ENCODE measurements around the gene SSNA1.
A peak's percentile ranks its signal among the peaks of the same experiment; 100 is the strongest.

The SSNA1 gene

GRCh38 chr9:137226338-137227053, 38.0 kb downstream of the SSNA1 start:
- CTCF ChIA-PET, result interaction anchor here (0.6 to 3.3 kb wide), 21 partner anchors 9 to 473 kb away, joined by 3 to 37 read pairs (median 5); partner anchors contain the start of genes ANAPC2, SSNA1 and TPRN

GRCh38 chr9:137227054-137227852, 38.8 kb downstream of the SSNA1 start, which contains the start of gene RNF224:
Gene RNF224, plus strand, starts transcription at chr9:137227502. Its CDS starts 834 bp downstream, at chr9:137228336.
- peak within 1 kb of the TSS; percentile 95 for H3K27ac ChIP-seq
- TF ChIP-seq CTCF (conservative IDR thresholded peaks at IDR 0.05; ENCODE audit: low read depth), result peak; percentile 99
- ChIA-PET POLR2A (ENCODE audit: low non-redundant PET) (interaction anchor here (0.6 to 2.3 kb wide), 10 partner anchors 10 to 140 kb away, joined by 3 to 16 read pairs (median 4); partner anchors contain the start of genes ANAPC2, MAN1B1, SSNA1 and TPRN), CTCF (interaction anchor here (0.5 to 3.3 kb wide), 30 partner anchors 8 to 472 kb away, joined by 3 to 37 read pairs (median 5); partner anchors contain the start of genes ANAPC2, DPP7, SSNA1 and TPRN)
- DNase-seq (ENCODE audit: low spot score), result peak; percentile 88

More at GRCh38 chr9:137226338-137227053, 38.0 kb downstream of the SSNA1 start:
- POLR2A ChIA-PET (ENCODE audit: low non-redundant PET), result interaction anchor here (0.6 to 2.3 kb wide), 8 partner anchors 10 to 140 kb away, joined by 3 to 16 read pairs (median 4); partner anchors contain the start of genes ANAPC2, MAN1B1 and SSNA1
- TF ChIP-seq CTCF (conservative IDR thresholded peaks at IDR 0.05; ENCODE audit: low read depth), result no peak
- peak overlapping the region; percentile 95 for H3K27ac ChIP-seq
- peak; percentile 91 for DNase-seq (ENCODE audit: low spot score)

GRCh38 chr9:137227853-137228505, 39.5 kb downstream of the SSNA1 start:
- POLR2A ChIA-PET (ENCODE audit: low non-redundant PET), result interaction anchor here (0.7 to 2.3 kb wide), 4 partner anchors 27 to 98 kb away, joined by 3 to 16 read pairs (median 4); partner anchors contain the start of genes ANAPC2, SSNA1 and TPRN
- H3K27ac ChIP-seq, result peak overlapping the region; percentile 95
- CTCF ChIA-PET, result interaction anchor here (0.6 to 3.3 kb wide), 14 partner anchors 9 to 113 kb away, joined by 3 to 37 read pairs (median 10); partner anchors contain the start of genes ANAPC2, DPP7, SSNA1 and TPRN
- no peak for DNase-seq (ENCODE audit: low spot score)
- peak; percentile 24; the same call in 1 of the 2 replicates for TF ChIP-seq CTCF (conservative IDR thresholded peaks at IDR 0.05; ENCODE audit: low read depth)

GRCh38 chr9:137228506-137228967, 40.1 kb downstream of the SSNA1 start:
- peak overlapping the region; percentile 95 for H3K27ac ChIP-seq
- CTCF ChIA-PET, result interaction anchor here (0.6 to 3.3 kb wide), 7 partner anchors 8 to 113 kb away, joined by 3 to 37 read pairs (median 9); partner anchors contain the start of genes ANAPC2, DPP7 and SSNA1
- POLR2A ChIA-PET (ENCODE audit: low non-redundant PET), result no interaction called here
- no peak for TF ChIP-seq CTCF (conservative IDR thresholded peaks at IDR 0.05; ENCODE audit: low read depth)
- DNase-seq (ENCODE audit: low spot score), result no peak

- ChIA-PET POLR2A (ENCODE audit: low non-redundant PET) (interaction anchor here (0.8 kb wide), 1 partner anchor 12 kb away, joined by 4 read pairs; the partner anchor contains the start of gene TUBB4B), CTCF (interaction anchor here (0.9 to 3.3 kb wide), 2 partner anchors 40 kb away, joined by 3 to 37 read pairs; partner anchors contain the start of genes ANAPC2 and SSNA1)
- TF ChIP-seq CTCF (conservative IDR thresholded peaks at IDR 0.05; ENCODE audit: low read depth), result no peak
- no peak for DNase-seq (ENCODE audit: low spot score)
- H3K27ac ChIP-seq, result no peak overlapping the region
These were observed 40.8 kb downstream of the SSNA1 start for GRCh38 chr9:137228968-137229896.
